CD4-positive, alpha-beta T cell treated with Interleukin-17A for 1 hour (primary cell): ENCODE results near the gene RHOBTB1.
"Not testable (repeated sequence)": the region's sequence is repeated elsewhere in the genome, so short reads cannot be mapped to it uniquely, and the experiment has no call there.

Experiments
- DNase-seq: peaks from one replicate; pipeline ENCODE4 v3.0.0-alpha.2; 2020

Gene RHOBTB1

DNA sequence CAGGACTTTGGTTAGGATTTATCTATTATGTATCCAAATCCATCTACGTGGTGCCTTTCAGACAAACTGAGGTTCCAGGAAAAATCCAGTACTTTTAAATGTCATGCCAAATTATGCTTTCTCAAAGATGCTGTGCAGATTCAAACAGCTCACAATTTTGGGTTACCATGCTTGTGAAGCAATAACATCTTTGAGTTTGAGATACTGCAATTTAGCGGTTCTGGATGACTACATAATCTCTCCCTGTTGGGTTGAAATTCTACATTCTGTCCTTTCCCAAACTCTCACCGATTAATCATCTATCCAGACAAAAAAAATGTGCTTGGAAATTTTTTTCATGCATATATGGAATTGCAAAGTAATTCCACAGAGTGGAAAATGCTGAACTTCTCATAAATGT is 3.5 kb downstream of the RHOBTB1 start:
- DNase-seq, result no peak

DNA sequence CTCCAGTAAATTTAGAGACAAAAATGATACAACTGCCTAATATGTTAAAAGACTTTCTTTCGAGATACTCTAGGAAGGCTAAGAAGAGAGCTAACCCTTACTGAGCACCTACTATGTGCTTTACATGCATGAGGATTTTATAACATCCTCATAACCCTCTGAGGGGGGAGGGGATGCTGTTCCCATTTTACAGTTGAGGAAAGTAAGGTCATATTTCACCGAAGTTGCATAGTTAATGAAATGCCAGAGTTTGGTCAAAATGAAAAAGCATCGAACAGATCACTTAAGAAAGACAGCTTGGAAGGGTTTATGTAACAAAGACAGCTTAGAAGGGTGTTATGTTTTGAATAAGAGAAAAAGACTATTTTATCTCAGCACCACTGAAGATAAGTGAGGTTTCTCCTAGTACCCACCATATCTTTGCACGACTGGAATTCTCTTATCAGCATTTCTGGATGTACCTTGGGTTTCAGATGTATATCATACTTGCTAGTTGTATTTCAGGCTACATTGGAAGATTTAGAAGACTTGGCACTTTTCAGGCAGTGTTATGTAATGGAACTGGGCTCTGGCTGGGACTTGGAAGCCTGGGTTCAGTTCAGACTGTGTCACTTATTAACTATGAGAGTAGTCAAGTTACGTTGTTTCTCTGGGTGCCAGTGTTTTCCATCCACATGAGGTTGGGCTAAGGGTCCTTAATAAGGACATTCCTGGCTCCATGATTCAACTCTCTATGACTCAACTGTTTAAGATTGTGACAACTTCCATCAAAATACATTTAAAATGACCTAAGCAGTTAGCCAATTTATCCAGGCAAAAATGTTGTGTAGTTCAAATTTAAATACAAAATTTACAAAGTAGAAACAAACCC is 6.0 kb downstream of the RHOBTB1 start:
- DNase-seq, result no peak

DNA sequence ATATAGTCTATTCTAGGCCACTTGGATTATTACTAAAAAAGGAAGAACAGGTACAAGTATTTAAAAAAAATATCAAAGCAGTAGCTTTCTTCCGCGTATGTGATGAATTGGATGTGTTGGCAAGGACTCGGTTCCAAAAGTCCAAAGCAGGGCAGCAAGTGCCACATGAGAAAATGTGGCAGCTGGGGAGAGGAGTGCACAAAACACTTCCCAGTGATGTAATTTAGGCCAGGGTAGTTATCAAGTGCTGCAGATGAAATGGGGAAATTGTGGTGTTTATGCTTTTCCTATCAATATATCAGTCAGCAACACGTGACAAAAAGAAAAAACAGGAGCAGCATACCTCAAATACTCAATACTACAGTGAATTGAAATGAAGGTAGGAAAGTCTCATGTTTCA is 7.0 kb downstream of the RHOBTB1 start:
- DNase-seq, result no peak

DNA sequence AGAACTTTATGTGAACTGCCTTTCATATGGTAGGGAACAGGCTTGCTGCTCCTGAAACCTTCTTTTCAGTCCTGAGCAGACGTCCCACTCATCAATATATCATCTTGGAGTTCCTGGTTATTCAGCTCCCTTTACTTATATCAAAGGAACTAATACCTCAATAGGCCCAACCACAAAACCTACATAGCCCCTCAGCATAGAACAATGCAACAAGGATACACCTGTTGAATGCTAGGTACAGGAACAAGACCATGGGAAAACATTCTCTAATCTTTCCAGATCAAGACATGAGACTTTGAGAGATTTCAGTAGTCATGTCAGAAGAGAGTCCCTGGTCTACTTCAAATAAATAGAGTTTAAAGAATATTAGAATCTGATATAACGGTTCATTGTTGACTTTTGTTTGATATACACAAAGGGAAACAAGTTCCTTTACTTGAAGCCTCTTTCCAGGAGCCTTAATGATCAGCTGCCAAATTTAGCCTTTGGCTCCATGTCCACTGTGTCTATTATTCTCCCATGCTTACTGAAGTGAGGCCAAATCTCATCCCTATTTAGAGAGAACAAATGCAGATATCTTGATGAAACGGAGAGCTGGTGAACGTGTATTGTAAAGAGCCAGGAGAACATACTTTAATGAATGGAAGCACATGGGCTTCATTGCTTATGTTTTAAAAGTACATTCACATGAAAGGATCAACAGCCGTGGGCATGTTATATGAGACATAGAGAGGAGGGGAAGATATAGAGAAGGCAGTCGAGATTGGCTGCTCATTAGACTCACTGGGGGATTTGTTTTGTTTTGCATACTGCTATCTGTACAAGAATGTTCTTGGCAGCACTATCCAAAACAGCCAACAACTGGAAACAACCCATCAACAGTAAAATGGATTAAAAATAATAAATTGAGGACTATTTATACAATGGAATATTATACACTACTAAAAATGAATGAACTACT is 9.5 kb downstream of the RHOBTB1 start:
- DNase-seq, result no peak

DNA sequence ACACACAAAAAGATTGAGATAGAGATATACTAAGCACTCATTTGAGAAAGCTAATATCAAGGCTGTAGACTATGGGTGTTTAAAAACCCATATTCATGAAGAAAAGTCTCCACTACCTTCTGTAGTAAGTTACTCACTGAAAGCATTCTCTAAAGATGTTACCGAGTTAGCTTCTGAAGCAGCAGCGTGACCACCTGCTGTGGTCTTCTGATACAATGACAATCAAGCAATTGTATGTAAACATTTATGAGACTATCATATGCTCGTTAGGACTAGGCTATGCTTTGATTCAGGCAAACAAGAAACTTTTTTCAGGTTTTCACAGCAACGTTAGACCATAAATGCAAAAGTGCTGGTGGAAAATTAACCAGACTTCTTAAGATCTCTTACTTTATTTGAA is 11.2 kb downstream of the RHOBTB1 start:
- no peak for DNase-seq

DNA sequence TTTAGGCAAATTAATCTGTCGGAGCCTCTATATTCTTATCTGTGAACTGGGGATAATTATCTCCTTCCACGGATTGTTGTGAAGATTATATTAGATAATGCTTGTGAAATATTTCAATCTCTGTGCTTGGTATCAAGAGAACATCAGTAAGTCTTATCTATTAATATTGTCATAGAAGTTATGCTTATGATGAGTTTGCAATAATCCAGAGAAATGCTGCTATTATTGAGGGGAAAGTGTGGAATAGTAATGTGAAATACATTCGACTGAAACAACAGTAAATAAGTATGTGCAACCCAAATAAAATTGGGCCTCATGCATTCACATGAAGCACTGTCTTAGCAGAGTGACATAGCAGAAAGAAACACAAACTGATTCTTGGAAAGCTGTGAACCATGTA is 13.7 kb downstream of the RHOBTB1 start:
- no peak for DNase-seq

DNA sequence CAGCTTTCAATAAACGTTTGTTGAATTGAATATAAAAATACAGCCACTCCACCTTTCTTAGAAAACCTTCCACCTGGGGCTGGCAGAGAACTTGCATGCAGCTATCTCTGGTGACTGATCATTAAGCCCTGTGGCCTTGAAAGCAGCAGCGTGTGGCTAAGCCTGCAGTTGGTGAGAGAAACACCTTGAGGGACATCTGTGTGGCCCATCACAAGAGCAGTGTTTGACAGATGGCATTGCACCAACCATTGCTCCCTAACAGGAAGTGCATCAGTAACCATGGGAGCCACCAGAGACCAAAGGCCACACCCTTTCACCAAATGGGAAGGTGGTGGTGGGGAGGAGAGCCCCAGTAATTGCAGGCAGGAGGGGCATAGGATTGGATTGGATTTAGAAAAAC is 22.4 kb downstream of the RHOBTB1 start:
- DNase-seq, result no peak

DNA sequence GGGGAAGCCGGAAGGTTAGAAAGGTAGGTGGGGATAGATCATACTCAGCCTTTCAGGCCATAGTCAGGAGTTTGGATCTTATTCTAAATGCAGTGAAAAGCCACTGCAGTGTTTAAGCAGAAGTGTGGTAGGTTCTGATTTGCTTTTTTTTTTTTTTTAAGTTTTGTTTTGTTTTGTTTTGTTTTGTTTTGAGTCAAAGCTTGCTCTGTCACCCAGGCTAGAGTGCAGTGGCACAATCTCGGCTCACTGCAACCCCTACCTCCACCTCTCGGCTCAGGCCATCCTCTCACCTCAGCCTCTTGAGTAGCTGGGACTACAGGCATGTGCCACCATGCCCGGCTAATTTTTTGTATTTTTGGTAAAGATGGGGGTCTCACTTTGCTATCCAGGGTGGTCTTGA is 23.5 kb downstream of the RHOBTB1 start:
- DNase-seq, result no peak

DNA sequence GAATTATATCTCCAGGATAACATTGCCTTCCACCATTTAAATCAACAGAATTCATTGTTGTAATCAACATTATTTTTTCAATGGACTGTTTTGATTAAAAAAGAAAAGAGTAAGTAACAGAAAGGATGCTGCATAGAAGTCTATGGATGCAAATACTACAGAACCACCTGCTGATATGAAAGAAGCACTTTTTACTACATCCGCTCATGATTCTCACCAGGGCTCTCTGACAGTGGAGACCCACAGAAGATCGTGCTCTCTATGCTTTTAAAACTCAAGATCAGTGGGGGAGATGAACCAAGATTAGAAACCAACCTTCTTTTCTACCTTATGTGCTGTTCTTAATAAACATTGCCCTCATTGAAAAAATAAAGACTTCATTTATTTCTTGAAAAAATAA is 24.4 kb downstream of the RHOBTB1 start:
- DNase-seq, result no peak

DNA sequence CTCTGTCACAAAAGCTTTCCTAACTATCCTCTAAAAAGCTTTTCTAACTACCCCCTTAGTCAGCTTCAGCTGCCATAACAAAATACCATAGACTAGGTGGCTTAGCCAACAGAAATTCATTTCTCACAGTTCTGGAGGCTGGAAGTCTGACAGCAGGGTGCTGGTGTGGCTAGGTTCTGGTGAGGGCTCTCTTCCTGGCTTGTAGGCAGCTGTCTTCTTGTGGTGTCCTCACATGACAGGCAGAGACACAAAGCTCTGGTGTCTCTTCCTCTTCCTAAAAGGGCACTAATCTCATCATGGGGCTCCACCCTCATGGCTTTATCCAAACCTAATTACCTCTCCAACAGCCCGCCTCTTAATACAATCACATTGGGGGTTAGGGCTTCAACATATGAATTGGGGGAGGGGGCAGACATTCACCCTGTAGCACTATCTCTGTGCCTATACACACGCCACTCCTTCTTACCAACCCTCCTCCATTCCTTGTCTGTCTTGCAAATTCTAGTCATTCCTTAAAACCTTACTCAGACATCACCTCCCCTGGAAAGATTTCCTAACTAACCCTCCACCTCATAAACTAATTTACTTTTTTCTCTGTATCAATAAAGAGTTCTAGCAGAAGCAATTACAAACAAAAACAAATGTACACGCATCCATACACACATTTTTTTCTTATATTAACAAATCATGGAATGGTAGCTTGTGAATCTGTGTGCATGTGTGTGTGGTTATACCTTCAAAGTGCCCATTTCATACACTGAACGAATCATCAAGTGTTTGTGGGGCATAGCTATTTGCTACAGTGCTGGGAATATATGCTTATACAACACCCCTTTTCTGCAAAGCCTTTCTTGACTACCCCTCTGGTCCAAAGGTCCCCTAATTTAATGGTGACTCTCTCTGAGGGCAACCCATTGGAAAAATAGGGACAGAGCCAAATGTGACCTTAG is 26.4 kb downstream of the RHOBTB1 start:
- DNase-seq, result no peak

DNA sequence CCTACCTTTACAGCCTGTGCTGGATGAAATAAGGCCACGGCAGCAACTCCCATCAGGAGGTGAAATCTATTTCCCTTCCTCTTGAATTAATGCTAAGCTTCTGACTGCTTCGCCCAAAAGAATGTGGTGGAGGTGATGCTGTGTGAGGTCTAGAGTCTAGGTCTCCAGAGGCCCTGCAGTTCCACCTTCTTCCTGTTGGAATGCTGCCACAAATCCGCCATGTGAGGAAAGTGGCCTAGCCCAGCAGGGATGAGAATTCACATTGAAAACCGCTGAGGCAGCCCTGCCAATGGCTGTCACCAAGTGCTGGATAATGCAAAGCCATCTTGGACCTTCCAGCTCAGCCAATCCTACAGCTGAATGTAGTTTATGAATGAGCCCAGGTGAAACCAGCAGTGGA is 28.0 kb downstream of the RHOBTB1 start:
- no peak for DNase-seq

DNA sequence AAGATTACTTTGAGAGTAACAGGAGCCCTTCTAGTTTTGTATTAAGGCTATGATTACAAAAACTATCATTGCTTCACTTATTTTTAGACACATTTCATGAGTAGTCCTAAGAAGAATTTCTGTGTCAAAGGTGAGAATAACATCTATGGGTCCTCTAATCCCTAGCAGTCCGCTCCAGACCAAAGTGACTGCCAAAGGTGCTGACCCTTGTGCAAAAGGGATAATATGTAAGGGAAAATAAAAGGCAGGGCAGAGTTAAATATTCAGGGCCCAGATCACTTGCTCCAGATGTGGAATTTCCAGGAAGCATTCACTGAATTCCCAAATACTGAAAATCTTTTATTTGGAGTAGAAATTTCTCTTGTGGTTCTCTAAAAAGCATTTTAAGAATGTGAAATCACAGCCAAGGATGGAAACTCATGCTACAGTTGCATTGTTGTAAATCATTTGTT is 29.3 kb downstream of the RHOBTB1 start:
- no peak for DNase-seq

DNA sequence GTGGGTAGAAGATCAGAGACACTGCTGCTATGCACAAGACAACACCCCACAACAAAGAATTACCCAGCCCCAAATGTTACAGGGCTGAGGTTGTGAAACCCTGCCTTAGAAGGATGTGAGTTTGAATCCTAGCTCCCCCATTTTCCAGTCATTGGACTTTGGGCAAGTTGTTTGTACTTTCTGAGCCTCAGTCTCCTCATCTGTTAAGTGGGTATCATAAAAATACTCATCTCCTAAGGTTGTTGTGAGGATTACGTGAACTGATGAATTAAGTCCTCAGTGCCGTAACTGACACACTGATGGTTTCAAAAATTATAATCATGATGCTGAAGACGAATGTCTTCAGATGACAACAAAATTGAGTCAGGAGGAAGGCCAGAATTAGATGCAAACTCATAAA is 30.3 kb downstream of the RHOBTB1 start:
- DNase-seq, result no peak

DNA sequence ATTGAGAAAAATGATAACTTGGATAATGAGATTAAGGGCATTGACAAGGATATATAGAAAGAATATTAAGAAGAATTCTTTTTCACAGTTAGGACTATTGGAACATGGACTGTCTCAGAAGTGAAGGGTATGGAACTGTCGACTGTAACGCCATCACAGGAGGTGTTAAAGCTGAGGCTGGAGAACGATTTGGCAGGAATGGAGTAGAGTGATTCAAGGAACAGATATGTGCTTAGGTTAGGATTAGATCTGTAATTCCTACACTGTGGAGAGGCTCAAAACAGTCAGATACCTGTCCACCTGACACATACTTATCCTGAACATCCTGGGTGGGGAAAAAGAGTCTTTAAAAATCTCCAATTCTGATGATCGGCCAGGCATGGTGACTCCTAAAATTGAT is 30.9 kb downstream of the RHOBTB1 start:
- no peak for DNase-seq

DNA sequence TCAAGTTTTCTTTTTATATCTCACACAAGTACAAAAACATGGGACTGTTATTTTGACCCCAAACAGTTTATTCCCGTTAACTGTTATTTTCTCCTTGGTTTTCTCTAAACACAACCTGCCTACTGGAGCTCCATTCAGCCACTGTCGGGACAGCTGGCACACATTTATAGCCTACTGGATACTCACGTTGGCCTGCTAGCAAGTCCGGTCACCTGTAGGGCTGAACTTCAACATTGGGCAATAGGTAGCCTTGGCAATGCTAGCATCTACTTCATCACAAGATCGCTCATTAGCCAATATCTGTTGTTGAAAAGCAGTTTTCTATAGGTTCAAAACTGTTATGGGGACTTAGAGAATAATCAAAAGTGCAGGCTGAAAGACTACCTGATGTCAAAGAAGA is 32.3 kb downstream of the RHOBTB1 start:
- no peak for DNase-seq

DNA sequence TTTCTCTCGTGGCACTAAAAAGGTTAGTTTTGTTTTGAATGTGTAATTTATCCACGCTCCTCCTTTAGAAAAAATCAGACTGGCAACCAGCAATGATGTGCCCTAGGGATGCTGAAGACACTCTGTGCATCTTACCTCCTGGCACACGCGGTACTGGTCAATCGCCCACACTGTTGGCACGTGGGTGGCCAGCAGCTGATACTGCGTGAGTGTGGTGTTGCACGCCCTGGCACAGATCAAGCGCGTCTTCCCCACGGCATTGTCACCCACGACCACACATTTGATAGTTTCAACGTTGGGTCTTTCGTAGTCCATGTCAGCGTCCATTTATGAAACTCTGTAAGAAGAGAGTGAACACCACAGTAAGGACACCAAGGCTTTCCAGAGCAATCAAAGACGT is 32.8 kb downstream of the RHOBTB1 start:
- no peak for DNase-seq

DNA sequence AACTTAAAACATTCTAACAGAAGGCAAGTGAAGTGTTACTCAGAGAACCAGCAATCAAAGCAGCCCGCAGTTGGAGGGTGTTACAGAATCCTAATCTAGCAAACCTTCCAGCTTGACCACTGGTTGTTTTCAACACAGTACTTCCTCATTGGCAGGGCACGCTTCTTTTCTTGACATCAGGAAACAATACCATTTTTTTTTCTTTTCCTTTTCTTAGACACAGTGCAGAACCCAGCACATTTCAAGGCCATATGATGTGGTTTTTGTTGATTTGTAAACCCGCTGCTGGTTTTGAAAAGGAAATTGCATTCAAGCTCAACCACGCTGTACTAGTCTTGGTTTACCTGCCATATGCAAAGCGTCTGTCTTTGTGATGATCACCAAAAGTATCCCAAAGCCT is 33.4 kb downstream of the RHOBTB1 start:
- DNase-seq, result no peak

DNA sequence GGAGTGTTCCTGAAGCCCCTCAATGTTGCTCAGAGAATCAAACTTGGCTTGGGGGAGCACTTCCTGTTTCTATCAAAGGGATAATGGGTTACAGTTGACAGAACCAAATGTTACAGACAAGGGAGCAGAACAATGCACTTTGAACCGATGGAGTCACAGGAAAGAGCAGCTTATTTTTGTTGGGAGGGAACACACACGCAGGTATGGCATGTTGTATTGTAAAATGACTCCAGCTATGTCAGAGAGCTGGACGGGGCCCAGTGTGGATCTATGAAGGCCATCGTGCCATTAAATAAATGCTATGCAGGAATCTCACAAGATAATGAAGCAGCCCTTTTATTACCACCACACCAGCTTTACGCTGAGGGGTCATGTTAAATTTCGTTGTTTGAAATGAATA is 35.1 kb downstream of the RHOBTB1 start:
- DNase-seq, result no peak

DNA sequence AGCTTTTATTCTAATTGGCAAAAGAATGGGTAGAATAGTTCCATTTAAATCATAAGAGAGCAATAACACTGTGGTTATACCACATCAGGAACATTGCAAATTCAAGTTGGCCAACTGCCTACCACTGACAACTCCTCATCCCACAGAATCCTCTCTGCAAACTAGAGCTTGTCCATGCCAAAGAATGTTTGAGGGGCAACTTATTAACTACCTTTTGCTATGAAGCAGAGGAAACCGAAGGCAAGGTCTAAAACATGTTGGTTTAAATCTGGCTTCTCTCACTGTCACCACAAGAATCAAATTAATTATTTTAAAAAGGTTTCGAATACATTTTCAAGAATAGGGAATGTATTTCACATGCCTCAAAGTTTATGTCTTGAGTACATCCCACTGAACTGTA is 36.0 kb downstream of the RHOBTB1 start:
- no peak for DNase-seq

DNA sequence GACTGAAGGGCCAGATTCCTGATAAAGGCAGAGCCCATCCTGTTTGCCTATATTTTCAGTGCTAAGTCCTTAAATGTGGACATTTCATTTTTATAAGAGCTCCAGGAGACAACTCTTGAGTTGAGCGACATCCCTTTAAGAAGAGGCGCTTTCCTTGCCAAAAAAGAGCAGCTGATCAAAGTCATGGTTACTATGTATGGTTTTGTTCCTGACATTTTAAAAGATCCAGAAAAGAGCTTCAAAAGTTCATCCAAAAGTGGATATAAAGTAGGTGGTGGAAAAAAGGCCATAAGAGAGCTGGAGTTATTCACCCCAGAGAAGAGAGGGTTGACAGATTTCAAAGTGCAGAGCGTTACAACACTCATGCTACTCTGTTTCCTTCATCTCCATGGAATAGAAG is 36.7 kb downstream of the RHOBTB1 start:
- no peak for DNase-seq

DNA sequence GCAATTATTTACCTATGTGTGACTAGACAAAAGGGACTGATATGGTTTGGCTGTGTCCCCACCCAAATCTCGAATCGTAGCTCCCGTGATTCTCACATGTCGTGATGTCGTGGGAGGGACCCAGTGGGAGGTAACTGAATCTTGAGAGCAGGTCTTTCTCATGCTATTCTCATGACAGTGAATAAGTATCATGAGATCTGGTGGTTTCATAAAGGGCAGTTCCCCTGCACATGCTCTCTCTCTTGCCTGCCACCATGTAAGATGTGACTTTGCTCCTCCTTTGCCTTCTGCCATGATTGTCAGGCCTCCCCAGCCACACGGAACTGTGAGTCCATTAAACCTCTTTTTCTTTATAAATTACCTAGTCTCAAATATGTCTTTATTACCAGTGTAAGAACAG is 37.2 kb downstream of the RHOBTB1 start:
- DNase-seq, result not testable (repeated sequence)

DNA sequence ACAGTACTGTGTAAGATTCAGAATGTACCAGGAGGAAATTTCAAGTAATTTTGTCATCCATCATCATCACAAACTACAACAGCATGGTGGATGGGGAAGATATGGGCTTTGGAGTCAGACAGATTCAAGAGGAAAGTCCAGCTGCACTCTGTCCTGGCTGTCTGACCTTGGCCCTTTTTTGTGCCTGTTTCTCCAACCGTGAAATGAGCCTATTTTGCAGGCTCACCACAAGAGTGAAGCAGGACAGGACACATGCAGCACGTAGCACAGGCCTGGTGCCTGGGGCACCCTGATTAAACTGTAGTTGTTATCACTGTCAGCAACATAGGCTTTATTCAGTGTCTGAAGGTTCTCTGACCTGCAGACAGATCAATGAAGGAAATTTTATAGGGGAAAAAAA is 37.6 kb downstream of the RHOBTB1 start:
- no peak for DNase-seq

DNA sequence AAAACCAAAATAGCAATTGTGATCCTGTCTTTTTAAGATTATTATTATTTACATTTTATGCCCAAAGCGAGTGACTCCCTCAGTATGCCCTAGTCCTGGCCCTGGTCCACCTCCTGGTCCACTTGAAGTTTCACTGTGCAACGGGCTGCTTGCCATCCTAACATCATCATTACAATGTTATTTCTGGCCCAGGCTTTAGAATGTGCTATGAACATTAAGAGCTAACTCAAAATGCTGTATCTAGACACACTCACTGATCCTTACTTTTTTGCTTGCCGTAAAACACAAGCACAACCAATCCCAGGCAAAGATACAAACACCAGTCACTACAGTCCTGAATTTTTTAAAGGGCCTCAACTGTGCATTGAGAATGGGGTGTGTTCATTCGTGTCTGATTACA is 38.4 kb downstream of the RHOBTB1 start:
- DNase-seq, result no peak
